ENCODE data around the gene DDX20. TPM values are rescaled to one million over a fixed set of nuclear protein-coding genes. Genes with fewer than 3 reads are reported as not detected.

The DDX20 gene
- total and polyA plus RNA-seq, 2 of the 8 experiments (the other 6 are each of a cell fraction or from before 2014, with no cell fraction given), result 7.5 to 24.7 TPM

- H3K27me3 ChIP-seq (replicated peaks in 1 of 4; ENCODE audit: control insufficient read depth in 3 of 4, extremely low read depth in 1 of 4, insufficient read depth in 3 of 4, low read length in 3 of 4), result no peaks in the 10 kb centered on the region; a peak in 1 of 7 replicates
- H3K18ac ChIP-seq (ENCODE audit: extremely low read depth, low read length), result no peak overlapping the region
- peaks cover 2 to 21% (median 14%) of the 10 kb centered on the region in 4 experiments for H3K4me1 ChIP-seq (replicated peaks in 1 of 4; ENCODE audit: control insufficient read depth in 3 of 4, insufficient read depth in 4 of 4, low read length in 3 of 4)
- no peak overlapping the region for H3K23ac ChIP-seq (ENCODE audit: insufficient read length)
- POLR2A ChIA-PET (ENCODE audit: partially characterized antibody), result interaction anchor here (2.5 to 18.0 kb wide), 2 partner anchors 13 to 31 kb away, joined by 7 to 343 read pairs; partner anchors contain the start of genes DDX20 and INKA2
- no peaks in the 10 kb centered on the region; the same call in none of the 2 replicates for H3K23me2 ChIP-seq (ENCODE audit: low read depth, low read length)
- peaks cover 0 to 3% (median 0%) of the 10 kb centered on the region in 4 experiments; a peak in 3 of 8 replicates for H3K36me3 ChIP-seq (ENCODE audit: control insufficient read depth in 2 of 4, insufficient read depth in 4 of 4, low read length in 3 of 4)
- H3K4me3 ChIP-seq (ENCODE audit: extremely low read depth in 1 of 4, insufficient read depth in 2 of 4, low read depth in 3 of 4, low read length in 4 of 4), result no peak overlapping the region
- peaks cover 0 to under 1% of the 10 kb centered on the region in 2 experiments; a peak in 1 of 4 replicates for H3K79me2 ChIP-seq (ENCODE audit: control insufficient read depth in 1 of 2, insufficient read depth in 2 of 2, low read length in 2 of 2)
- FAIRE-seq (no peak), DNase-seq (ENCODE audit: low read depth in 1 of 2, low spot score in 2 of 2) (no peak)
- no peak overlapping the region for H2AFZ ChIP-seq (ENCODE audit: low read length)
- H3K4me2 ChIP-seq (ENCODE audit: insufficient read depth in 1 of 2, low read depth in 2 of 2, low read length in 2 of 2), result no peak overlapping the region
- no peak overlapping the region for H3K27ac ChIP-seq (ENCODE audit: low read depth, low read length)
- no peak overlapping the region for H2AK5ac ChIP-seq (ENCODE audit: low read depth, low read length)
- H2BK15ac ChIP-seq (ENCODE audit: low read length), result no peak overlapping the region
- H4K5ac ChIP-seq (ENCODE audit: insufficient read length, low read depth, low read length), result no peak overlapping the region
- H3K56ac ChIP-seq (replicated peaks; ENCODE audit: insufficient read length, low read depth, low read length), result no peak overlapping the region
- no peak overlapping the region for H2BK12ac ChIP-seq (ENCODE audit: low read depth, low read length)
- WGBS, 2 experiments (ENCODE audit: extremely low coverage in 1 of 2, insufficient coverage in 1 of 2, insufficient read length in 1 of 2, insufficient replicate concordance in 2 of 2, low coverage in 1 of 2, low lambda C conversion rate in 2 of 2, missing lambda C conversion rate in 1 of 2), result 87% methylated on average over 1 of the region's 1 CpG; no CpG with 5 or more reads in 1 of the 2 experiments
- H4K91ac ChIP-seq (replicated peaks; ENCODE audit: insufficient read length, low read length), result no peak overlapping the region
- H4K8ac ChIP-seq (ENCODE audit: extremely low read depth, insufficient read depth, low read length), result no peak overlapping the region
- H2BK120ac ChIP-seq (replicated peaks; ENCODE audit: low read depth, low read length), result no peak overlapping the region
- H3K4ac ChIP-seq (replicated peaks; ENCODE audit: insufficient read length, low read depth, low read length), result no peak overlapping the region
- no peaks in the 10 kb centered on the region for H3K9me3 ChIP-seq (ENCODE audit: insufficient read depth in 2 of 2, low read depth in 1 of 2, low read length in 1 of 2)
- H3K79me1 ChIP-seq (ENCODE audit: low read depth, low read length), result peaks cover 1% of the 10 kb centered on the region; the same call in 1 of the 2 replicates
- no peak overlapping the region for H3K9ac ChIP-seq (replicated peaks in 1 of 4; ENCODE audit: extremely low read depth in 1 of 4, low read depth in 3 of 4, low read length in 3 of 4)
- H2BK20ac ChIP-seq (ENCODE audit: low read length), result no peak overlapping the region
- H2BK5ac ChIP-seq (ENCODE audit: low read depth, low read length), result no peak overlapping the region
- CTCF ChIA-PET (ENCODE audit: partially characterized antibody), result interaction anchor here (1.4 to 42.0 kb wide), 2 partner anchors 9 to 21 kb away, joined by 7 to 1070 read pairs; partner anchors contain the start of genes DDX20 and INKA2
- H3K14ac ChIP-seq (ENCODE audit: insufficient read length), result no peak overlapping the region
- peaks cover 0 to 5% of the 10 kb centered on the region in 2 experiments for H4K20me1 ChIP-seq (replicated peaks in 1 of 2; ENCODE audit: control insufficient read depth in 1 of 2, insufficient read depth in 2 of 2, low read length in 2 of 2)
- TF ChIP-seq BRCA1 (IDR thresholded peaks at IDR 0.05; ENCODE audit: low read depth, low read length) (no peak), HDAC2 (IDR thresholded peaks at IDR 0.05; ENCODE audit: borderline replicate concordance in 1 of 2, low read depth in 2 of 2, low read length in 2 of 2) (peak in 1 of 2 experiments; percentile 35; a peak in 1 of 4 replicates), KDM1A (IDR thresholded peaks at IDR 0.05; ENCODE audit: borderline replicate concordance, low read length) (peak; percentile 81; the same call in 1 of the 2 replicates), CTCF (IDR thresholded peaks at IDR 0.05; ENCODE audit: control extremely low read depth in 1 of 3, insufficient read depth in 1 of 3, low read depth in 1 of 3, low read length in 3 of 3) (no peak)
Measured at GRCh38 chr1:111723871-111724270, 31.8 kb upstream of the DDX20 start.
